CD14-positive monocyte (primary cell): ENCODE results near the gene GINS2. TPM values are rescaled to one million over a fixed set of nuclear protein-coding genes. Genes with fewer than 3 reads are reported as not detected.

Experiments
- DNase-seq, 3 donors: peaks; one replicate each; pipeline ENCODE4 v3.0.0-alpha.2; 2011 to 2022
- H2AFZ ChIP-seq: 2 replicates; pipeline ENCODE4 v1.6.0; 2012; ENCODE audit warnings: mild to moderate bottlenecking, low read depth, low read length, inconsistent platforms; ENCODE audit not compliant: insufficient read depth, poor library complexity, severe bottlenecking
- H3K27ac ChIP-seq, 2 donors: 1 replicate in 1 of 2; 2 replicates in 1 of 2; pipeline ENCODE4 v1.5.1; 2012 to 2013; ENCODE audit warnings: low read length in 2 of 2, control low read depth in 1 of 2, inconsistent platforms in 1 of 2, low read depth in 1 of 2, mild to moderate bottlenecking in 1 of 2
- H3K27me3 ChIP-seq, 2 donors: one replicate each; pipeline versions ENCODE4 v1.6.0 to v1.6.1; 2011 to 2013; ENCODE audit warnings: low read length in 2 of 2; ENCODE audit not compliant: control insufficient read depth in 2 of 2, insufficient read depth in 2 of 2
- H3K36me3 ChIP-seq, 2 donors: replicated peaks in 1 of 2; 1 replicate in 1 of 2; 2 replicates in 1 of 2; pipeline versions ENCODE4 v1.5.1 to v1.6.1; 2012 to 2013; ENCODE audit warnings: low read length in 2 of 2, control low read depth in 1 of 2, inconsistent platforms in 1 of 2, mild to moderate bottlenecking in 1 of 2; ENCODE audit not compliant: insufficient read depth in 2 of 2, control insufficient read depth in 1 of 2
- H3K4me1 ChIP-seq, 2 donors: 1 replicate in 1 of 2; 2 replicates in 1 of 2; pipeline versions ENCODE4 v1.5.1 to v1.6.1; 2012 to 2013; ENCODE audit warnings: low read length in 2 of 2, control low read depth in 1 of 2, inconsistent platforms in 1 of 2, mild to moderate bottlenecking in 1 of 2, moderate library complexity in 1 of 2; ENCODE audit not compliant: insufficient read depth in 2 of 2, control insufficient read depth in 1 of 2
- H3K4me2 ChIP-seq: replicated peaks from 2 replicates; pipeline ENCODE3; 2012; ENCODE audit warnings: low read length, moderate library complexity, mild to moderate bottlenecking; ENCODE audit not compliant: poor library complexity, severe bottlenecking; ENCODE audit errors: extremely low read depth
- H3K4me3 ChIP-seq, 3 experiments: fragments of 200-600 bp in 1 of 3; sonication (generic) in 1 of 3; replicated peaks in 1 of 3; 1 replicate in 2 of 3; 2 replicates in 1 of 3; pipeline ENCODE4 v1.5.1; 2011 to 2013; ENCODE audit warnings: low read length in 3 of 3, mild to moderate bottlenecking in 3 of 3, control low read depth in 2 of 3, low read depth in 2 of 3, inconsistent platforms in 1 of 3, moderate library complexity in 1 of 3
- H3K79me2 ChIP-seq: 2 replicates; pipeline ENCODE4 v1.6.0; 2012; ENCODE audit warnings: mild to moderate bottlenecking, control low read depth, inconsistent platforms, low read length, moderate library complexity; ENCODE audit not compliant: insufficient read depth
- H3K9ac ChIP-seq: 2 replicates; pipeline ENCODE4 v1.6.0; 2017; ENCODE audit warnings: low read length, mild to moderate bottlenecking; ENCODE audit not compliant: insufficient read depth, poor library complexity, severe bottlenecking
- H3K9me3 ChIP-seq, 2 donors: replicated peaks in 1 of 2; 1 replicate in 1 of 2; 2 replicates in 1 of 2; pipeline versions ENCODE4 v1.5.1 to v1.6.1; 2012 to 2013; ENCODE audit warnings: low read length in 2 of 2, control low read depth in 1 of 2; ENCODE audit not compliant: control insufficient read depth in 1 of 2, insufficient read depth in 1 of 2
- H4K20me1 ChIP-seq: 2 replicates; pipeline ENCODE4 v1.6.0; 2012; ENCODE audit warnings: mild to moderate bottlenecking, low read length, control low read depth, moderate library complexity; ENCODE audit not compliant: insufficient read depth
- H3K27ac Mint-ChIP-seq, 7 donors: one replicate each; pipeline ENCODE4 v1.8.0; 2020; ENCODE audit warnings: mild to moderate bottlenecking in 7 of 7, mixed read lengths in 7 of 7, moderate library complexity in 6 of 7, inconsistent platforms in 2 of 7
- H3K27me3 Mint-ChIP-seq, 3 donors: one replicate each; pipeline ENCODE4 v1.8.0; 2021 to 2022; ENCODE audit warnings: low read depth in 3 of 3, mild to moderate bottlenecking in 3 of 3, mixed read lengths in 3 of 3, moderate library complexity in 3 of 3, inconsistent platforms in 1 of 3
- H3K36me3 Mint-ChIP-seq, 2 donors: one replicate each; pipeline ENCODE4 v1.8.0; 2020; ENCODE audit warnings: mixed read lengths in 2 of 2, inconsistent platforms in 1 of 2, mild to moderate bottlenecking in 1 of 2
- H3K4me1 Mint-ChIP-seq: one replicate; pipeline ENCODE4 v1.8.0; 2020; ENCODE audit warnings: mild to moderate bottlenecking, mixed read lengths
- H3K4me3 Mint-ChIP-seq, 2 donors: one replicate each; pipeline ENCODE4 v1.8.0; 2020; ENCODE audit warnings: mild to moderate bottlenecking in 2 of 2, mixed read lengths in 2 of 2, moderate library complexity in 1 of 2
- H3K9me3 Mint-ChIP-seq, 7 donors: one replicate each; pipeline ENCODE4 v1.8.0; 2020 to 2022; ENCODE audit warnings: mixed read lengths in 7 of 7, mild to moderate bottlenecking in 6 of 7, moderate library complexity in 6 of 7, inconsistent platforms in 2 of 7
- CTCF ChIP-seq: fragments of 200-600 bp; IDR thresholded peaks from one replicate; pipeline ENCODE4 v1.8.0; 2022; ENCODE audit warnings: antibody characterized with exemption, mild to moderate bottlenecking
- whole genome bisulfite sequencing: methylation state at CpG from one replicate; pipeline ENCODE4 v1.1.5; 2013; ENCODE audit warnings: missing lambda C conversion rate; ENCODE audit not compliant: insufficient coverage; 5-methylcytosine and 5-hydroxymethylcytosine counted together
- intact Hi-C, 2 donors: fragments of 100-400 bp; cut with micrococcal nuclease; formaldehyde crosslinking; loops; one replicate each; pipeline versions ENCODE4 v1.15.0 to v1.15.1; 2023
- polyA plus RNA-seq, 3 donors: library from polyadenylated mRNA; depleted of rRNA in 1 of 3; unstranded in 2 of 3; stranded (reverse) in 1 of 3; fragments of 300-500 nt in 2 of 3; fragments of >200 nt in 1 of 3; fragmentation: Illumina TruSeq in 2 of 3; gene quantifications; 1 replicate in 2 of 3; 2 replicates in 1 of 3; pipeline ENCODE4 v1.2.3, GENCODE V29; 2012 to 2021

Gene GINS2
- polyA plus RNA-seq, 3 donors: 0.13 to 0.28 TPM; not detected in 1

GRCh38 chr16:85698935-85699558 is 10.3 kb upstream of the GINS2 start:
- peaks cover 0 to 3% of the 10 kb centered on the region in 2 donors for H3K9me3 ChIP-seq
- peaks cover 0 to 4% of the 10 kb centered on the region in 2 donors for H3K27me3 ChIP-seq
- H3K79me2 ChIP-seq: no peaks in the 10 kb centered on the region
- H3K4me3 Mint-ChIP-seq: no peak overlapping the region
- H3K36me3 ChIP-seq: no peaks in the 10 kb centered on the region
- 68% methylated on average over 12 of the region's 12 CpGs for WGBS
- H3K4me3 ChIP-seq: no peak overlapping the region
- H3K4me1 Mint-ChIP-seq: peaks cover 12% of the 10 kb centered on the region
- H3K27me3 Mint-ChIP-seq: peaks cover 6 to 15% (median 10%) of the 10 kb centered on the region in 3 donors
- no peak overlapping the region for H2AFZ ChIP-seq
- no peak for TF ChIP-seq CTCF
- peaks cover 3% of the 10 kb centered on the region in 2 donors for H3K36me3 Mint-ChIP-seq
- peak overlapping the region in 1 of 2 donors; percentile 12 for H3K27ac ChIP-seq
- H3K4me2 ChIP-seq: no peak overlapping the region
- DNase-seq: no peak
- intact Hi-C loops: no loop called here
- peaks cover 0 to 9% (median 3%) of the 10 kb centered on the region in 7 donors for H3K9me3 Mint-ChIP-seq
- no peaks in the 10 kb centered on the region for H4K20me1 ChIP-seq
- H3K9ac ChIP-seq: no peak overlapping the region
- H3K27ac Mint-ChIP-seq: peak overlapping the region in 1 of 7 donors; percentile 45
- no peaks in the 10 kb centered on the region for H3K4me1 ChIP-seq

- Histone ChIP-seq H3K4me1 (no peaks in the 10 kb centered on the region), H3K36me3 (no peaks in the 10 kb centered on the region), H2AFZ (no peak overlapping the region), H3K27me3 (peaks cover 0 to 4% of the 10 kb centered on the region in 2 donors), H3K79me2 (no peaks in the 10 kb centered on the region), H3K9ac (no peak overlapping the region), H3K4me3 (no peak overlapping the region), H3K27ac (no peak overlapping the region), H3K4me2 (no peak overlapping the region), H3K9me3 (peaks cover 0 to 3% of the 10 kb centered on the region in 2 donors), H4K20me1 (no peaks in the 10 kb centered on the region)
- Mint-ChIP-seq H3K4me1 (peaks cover 12% of the 10 kb centered on the region), H3K36me3 (peaks cover 3% of the 10 kb centered on the region in 2 donors), H3K27ac (no peak overlapping the region), H3K4me3 (peak overlapping the region in 1 of 2 donors; percentile 10), H3K27me3 (peaks cover 6 to 15% (median 10%) of the 10 kb centered on the region in 3 donors), H3K9me3 (peaks cover 0 to 9% (median 3%) of the 10 kb centered on the region in 7 donors)
- 83% methylated on average over 2 of the region's 7 CpGs for WGBS
- intact Hi-C loops: no loop called here
- no peak for TF ChIP-seq CTCF
- no peak for DNase-seq
These were observed 9.7 kb upstream of the GINS2 start for GRCh38 chr16:85698459-85698891.
